IPS DF 6.9 (cell line): ENCODE measurements around the gene FGF22.
A peak's percentile ranks its signal among the peaks of the same experiment; 100 is the strongest.

Experiments
- DNase-seq: peaks from one replicate; pipeline ENCODE4 v3.0.0-alpha.2; 2013; ENCODE audit warnings: low read depth, low spot score
- H3K27ac ChIP-seq: one replicate; pipeline ENCODE4 v1.5.1; 2013; ENCODE audit warnings: low read length, control low read depth
- H3K27me3 ChIP-seq: 2 replicates; pipeline ENCODE4 v1.6.1; 2013; ENCODE audit warnings: mild to moderate bottlenecking, low read length; ENCODE audit not compliant: control insufficient read depth, insufficient read depth
- H3K36me3 ChIP-seq: 2 replicates; pipeline ENCODE4 v1.6.1; 2013; ENCODE audit warnings: low read length; ENCODE audit not compliant: control insufficient read depth, insufficient read depth
- H3K4me1 ChIP-seq: 2 replicates; pipeline ENCODE4 v1.6.1; 2013; ENCODE audit warnings: low read length; ENCODE audit not compliant: control insufficient read depth, insufficient read depth
- H3K4me3 ChIP-seq: 2 replicates; pipeline ENCODE4 v1.5.1; 2013; ENCODE audit warnings: mild to moderate bottlenecking, low read length
- H3K9me3 ChIP-seq: 2 replicates; pipeline ENCODE4 v1.6.1; 2013; ENCODE audit warnings: low read length, inconsistent platforms; ENCODE audit not compliant: control insufficient read depth, insufficient read depth
- WGBS: extraction: QIAGEN DNeasy Blood & Tissue Kit; methylation state at CpG from one replicate; pipeline ENCODE4 v1.1.7; 2013; ENCODE audit warnings: mixed read lengths, missing lambda C conversion rate; ENCODE audit not compliant: insufficient read length, insufficient coverage; 5-methylcytosine and 5-hydroxymethylcytosine counted together

FGF22 gene

DNA sequence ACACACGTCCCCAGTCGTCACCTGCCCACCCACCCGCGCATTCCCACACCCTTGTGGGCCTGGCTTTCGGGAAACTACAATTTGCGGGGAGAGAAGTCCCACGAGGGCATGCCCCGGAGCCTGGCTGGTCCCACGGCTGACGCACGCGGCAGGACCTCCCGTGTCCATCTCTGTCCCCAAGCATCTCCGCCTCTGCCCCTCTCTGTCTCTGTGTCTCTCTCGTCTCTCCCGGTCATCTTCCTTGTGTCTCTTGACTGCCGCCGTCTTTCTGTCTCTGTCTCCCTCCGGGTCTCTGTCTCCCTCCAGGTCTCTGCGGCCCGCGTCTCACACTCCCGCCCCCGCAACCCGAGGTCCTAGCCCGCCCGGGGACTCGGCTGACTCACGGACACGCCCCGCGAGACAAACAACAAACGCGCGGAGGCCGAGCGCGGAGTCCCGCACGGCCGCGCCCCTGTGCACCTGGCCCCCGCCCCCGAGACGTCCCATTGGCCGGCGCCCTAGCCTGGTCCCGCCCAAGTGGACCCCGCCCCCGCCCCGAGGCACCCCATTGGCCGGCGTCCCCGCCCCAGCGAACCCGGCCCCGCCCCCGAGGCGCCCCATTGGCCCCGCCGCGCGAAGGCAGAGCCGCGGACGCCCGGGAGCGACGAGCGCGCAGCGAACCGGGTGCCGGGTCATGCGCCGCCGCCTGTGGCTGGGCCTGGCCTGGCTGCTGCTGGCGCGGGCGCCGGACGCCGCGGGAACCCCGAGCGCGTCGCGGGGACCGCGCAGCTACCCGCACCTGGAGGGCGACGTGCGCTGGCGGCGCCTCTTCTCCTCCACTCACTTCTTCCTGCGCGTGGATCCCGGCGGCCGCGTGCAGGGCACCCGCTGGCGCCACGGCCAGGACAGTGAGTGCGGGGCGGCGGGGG, at the start of gene FGF22:
Gene FGF22 (plus strand): TSS at position 627 of the 908 bp plus-strand sequence. CDS start 47 bp downstream, at position 674.
- peak within 1 kb of the TSS; percentile 49; the same call in 1 of the 2 replicates for H3K4me3 ChIP-seq
- H3K36me3 ChIP-seq: no peaks in the 10 kb centered on the region; the same call in 1 of the 2 replicates
- WGBS: no CpG with 5 or more reads among the region's 109 CpGs
- H3K9me3 ChIP-seq: no peaks in the 10 kb centered on the region
- H3K27me3 ChIP-seq: no peaks in the 10 kb centered on the region
- no peaks in the 10 kb centered on the region; the same call in 1 of the 2 replicates for H3K4me1 ChIP-seq
- H3K27ac ChIP-seq: no peak within 1 kb of the TSS
- DNase-seq: no peak

DNA sequence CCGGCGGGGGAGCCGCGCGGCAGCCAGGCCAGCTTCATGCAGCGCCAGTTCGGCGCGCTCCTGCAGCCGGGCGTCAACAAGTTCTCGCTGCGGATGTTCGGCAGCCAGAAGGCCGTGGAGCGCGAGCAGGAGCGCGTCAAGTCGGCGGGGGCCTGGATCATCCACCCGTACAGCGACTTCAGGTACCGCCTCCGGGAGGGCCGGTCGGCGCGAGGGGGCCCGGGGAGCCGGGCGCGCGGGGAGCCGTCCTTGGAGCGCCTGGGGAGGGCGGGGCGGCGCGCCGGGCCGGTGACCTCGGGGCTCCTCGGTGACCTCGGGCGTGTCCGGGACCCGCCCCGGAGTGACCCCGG, 49.3 kb upstream of the FGF22 start:
- no CpG with 5 or more reads among the region's 50 CpGs for whole genome bisulfite sequencing
- Histone ChIP-seq H3K9me3 (no peaks in the 10 kb centered on the region), H3K27me3 (peaks cover 13% of the 10 kb centered on the region; the same call in 1 of the 2 replicates), H3K4me3 (peak overlapping the region; percentile 29; the same call in 1 of the 2 replicates), H3K27ac (no peak overlapping the region), H3K4me1 (peaks cover 3% of the 10 kb centered on the region; the same call in 1 of the 2 replicates), H3K36me3 (no peaks in the 10 kb centered on the region)
- DNase-seq: no peak

DNA sequence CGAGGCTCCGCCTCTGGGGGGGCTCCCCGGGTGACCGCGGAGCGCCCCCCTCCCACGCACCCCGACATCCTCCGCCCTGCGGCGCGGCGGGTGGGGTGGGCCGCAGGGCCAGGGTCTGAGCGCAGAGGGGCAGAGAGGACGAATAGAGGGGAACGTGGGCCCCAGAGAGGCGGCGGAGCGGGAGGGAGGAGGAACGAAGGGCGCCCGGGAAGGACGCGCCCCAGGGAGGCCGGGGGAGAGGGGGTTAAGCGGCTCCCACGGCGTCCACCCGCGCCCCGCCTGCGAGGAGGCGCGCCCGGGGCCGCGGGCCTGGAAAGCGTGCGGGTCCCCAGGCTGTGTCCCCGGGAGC, 49.0 kb upstream of the FGF22 start:
- no peak overlapping the region for H3K4me3 ChIP-seq
- peaks cover 13% of the 10 kb centered on the region; the same call in 1 of the 2 replicates for H3K27me3 ChIP-seq
- no peak overlapping the region for H3K27ac ChIP-seq
- H3K9me3 ChIP-seq: no peaks in the 10 kb centered on the region
- DNase-seq: no peak
- peaks cover 3% of the 10 kb centered on the region; the same call in 1 of the 2 replicates for H3K4me1 ChIP-seq
- no peaks in the 10 kb centered on the region for H3K36me3 ChIP-seq
- WGBS: no CpG with 5 or more reads among the region's 41 CpGs

DNA sequence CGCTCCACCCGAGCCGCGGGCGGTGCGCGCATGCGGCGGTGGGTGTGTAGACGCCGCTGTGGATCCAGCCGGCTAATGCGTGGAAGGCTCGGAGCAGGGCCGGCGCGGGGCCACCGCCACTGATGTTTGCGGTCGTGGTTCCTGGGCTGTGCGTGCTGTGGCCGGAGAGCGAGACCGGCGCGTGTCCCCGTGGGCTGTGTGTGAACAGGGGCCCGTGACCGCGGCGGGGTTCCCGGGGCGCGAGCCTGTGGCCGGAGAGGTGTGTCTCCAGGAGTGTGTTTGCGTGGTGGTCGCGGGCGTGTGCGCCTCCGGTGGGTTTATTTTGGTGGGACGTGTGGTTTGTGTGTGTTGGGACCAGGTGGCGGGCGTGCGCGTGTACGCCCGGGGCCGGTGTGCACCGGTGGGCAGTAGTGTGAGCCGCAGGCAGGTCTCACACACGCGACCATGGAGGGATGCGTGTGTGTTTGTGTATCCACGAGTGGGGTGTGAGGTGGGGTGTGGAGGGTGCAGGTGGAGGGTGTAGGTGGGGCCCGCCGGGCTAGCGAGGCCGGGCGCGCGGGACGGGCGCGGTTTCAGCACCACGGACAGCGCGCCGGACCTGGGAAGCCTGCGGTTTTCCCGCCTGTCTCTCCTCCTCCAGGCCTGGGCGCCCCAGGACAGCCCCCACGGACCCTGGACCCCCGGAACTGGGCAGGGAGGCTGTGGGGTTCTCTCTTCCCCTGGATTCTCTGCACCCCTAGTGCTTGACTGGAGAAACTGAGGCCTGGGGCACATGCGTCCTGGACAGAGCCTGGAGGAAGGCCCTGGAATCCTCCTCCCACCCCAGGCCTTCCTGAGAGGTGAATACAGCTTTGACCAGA, 48.4 kb upstream of the FGF22 start:
- H3K27me3 ChIP-seq: peaks cover 13% of the 10 kb centered on the region; the same call in 1 of the 2 replicates
- H3K4me1 ChIP-seq: peaks cover 3% of the 10 kb centered on the region; the same call in 1 of the 2 replicates
- WGBS: no CpG with 5 or more reads among the region's 75 CpGs
- no peak overlapping the region for H3K4me3 ChIP-seq
- DNase-seq: no peak
- H3K27ac ChIP-seq: no peak overlapping the region
- H3K36me3 ChIP-seq: no peaks in the 10 kb centered on the region
- H3K9me3 ChIP-seq: no peaks in the 10 kb centered on the region

DNA sequence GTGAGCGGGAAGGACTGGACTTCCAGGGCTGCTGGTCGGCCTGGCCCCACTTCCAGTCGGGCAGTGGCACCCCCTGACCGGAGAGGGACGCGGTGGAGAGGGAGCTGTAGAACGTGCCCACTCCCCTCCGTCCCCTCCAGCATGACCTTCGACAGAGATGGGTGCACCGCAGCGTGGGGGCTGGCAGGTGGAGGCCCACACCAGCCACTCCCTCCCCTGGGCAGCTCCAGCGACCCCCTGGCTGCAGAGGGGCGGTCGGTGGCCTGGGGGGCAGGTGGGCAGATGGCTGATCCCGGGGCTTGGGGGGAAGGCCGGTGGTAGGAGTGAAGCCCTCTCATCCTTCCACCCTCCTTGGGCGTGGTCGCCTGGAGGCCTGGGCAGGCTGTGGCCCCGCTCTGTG, 47.6 kb upstream of the FGF22 start:
- H3K9me3 ChIP-seq: no peaks in the 10 kb centered on the region
- no peak overlapping the region for H3K27ac ChIP-seq
- DNase-seq: no peak
- H3K4me3 ChIP-seq: no peak overlapping the region
- peaks cover 3% of the 10 kb centered on the region; the same call in 1 of the 2 replicates for H3K4me1 ChIP-seq
- no peaks in the 10 kb centered on the region for H3K36me3 ChIP-seq
- WGBS: no CpG with 5 or more reads among the region's 19 CpGs
- H3K27me3 ChIP-seq: peaks cover 13% of the 10 kb centered on the region; the same call in 1 of the 2 replicates

DNA sequence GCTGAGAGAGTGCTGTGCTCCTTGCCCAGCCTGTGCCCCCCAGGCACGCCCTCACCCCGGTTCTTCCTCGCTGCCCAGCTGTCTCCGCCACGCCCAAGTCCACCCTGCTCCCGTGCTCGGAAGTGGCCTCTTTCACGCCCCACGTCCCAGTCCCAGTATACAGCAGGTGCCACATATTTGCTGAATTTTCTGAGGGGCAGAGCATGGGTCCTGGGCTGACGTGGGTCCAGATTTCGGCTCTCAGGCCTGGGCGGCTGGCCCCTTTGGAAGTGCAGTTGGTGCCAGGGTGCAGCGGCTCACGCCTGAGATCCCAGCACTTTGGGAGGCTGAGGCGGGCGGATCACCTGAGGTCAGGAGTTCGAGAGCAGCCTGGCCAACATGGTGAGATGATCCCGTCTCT, 46.6 kb upstream of the FGF22 start:
- H3K27me3 ChIP-seq: peaks cover 13% of the 10 kb centered on the region; the same call in 1 of the 2 replicates
- H3K9me3 ChIP-seq: no peaks in the 10 kb centered on the region
- no peak overlapping the region for H3K27ac ChIP-seq
- DNase-seq: no peak
- no peaks in the 10 kb centered on the region for H3K36me3 ChIP-seq
- H3K4me1 ChIP-seq: peaks cover 3% of the 10 kb centered on the region; the same call in 1 of the 2 replicates
- no CpG with 5 or more reads among the region's 18 CpGs for WGBS
- no peak overlapping the region for H3K4me3 ChIP-seq

DNA sequence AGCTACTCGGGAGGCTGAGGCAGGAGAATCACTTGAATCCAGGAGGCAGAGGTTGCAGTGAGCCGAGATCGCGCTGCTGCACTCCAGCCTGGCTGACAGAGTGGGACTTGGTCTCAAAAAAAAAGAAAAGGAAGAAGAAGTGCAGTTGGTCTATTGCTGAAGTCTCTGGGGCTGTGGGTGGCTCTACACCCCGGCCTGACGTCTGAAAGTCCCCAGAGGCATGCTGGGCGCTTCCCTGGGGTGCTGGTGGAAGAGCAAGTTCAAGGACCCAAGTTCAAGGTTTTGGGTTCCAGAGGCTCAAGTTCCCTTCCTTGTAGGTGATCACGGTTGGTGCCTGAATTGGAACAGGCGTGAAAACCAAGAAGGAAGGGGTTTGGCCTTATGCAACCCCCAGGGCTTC, 46.2 kb upstream of the FGF22 start:
- Histone ChIP-seq H3K4me1 (peaks cover 3% of the 10 kb centered on the region; the same call in 1 of the 2 replicates), H3K4me3 (no peak overlapping the region), H3K27me3 (peaks cover 13% of the 10 kb centered on the region; the same call in 1 of the 2 replicates), H3K27ac (no peak overlapping the region), H3K36me3 (no peaks in the 10 kb centered on the region), H3K9me3 (no peaks in the 10 kb centered on the region)
- DNase-seq: no peak
- no CpG with 5 or more reads among the region's 9 CpGs for WGBS

DNA sequence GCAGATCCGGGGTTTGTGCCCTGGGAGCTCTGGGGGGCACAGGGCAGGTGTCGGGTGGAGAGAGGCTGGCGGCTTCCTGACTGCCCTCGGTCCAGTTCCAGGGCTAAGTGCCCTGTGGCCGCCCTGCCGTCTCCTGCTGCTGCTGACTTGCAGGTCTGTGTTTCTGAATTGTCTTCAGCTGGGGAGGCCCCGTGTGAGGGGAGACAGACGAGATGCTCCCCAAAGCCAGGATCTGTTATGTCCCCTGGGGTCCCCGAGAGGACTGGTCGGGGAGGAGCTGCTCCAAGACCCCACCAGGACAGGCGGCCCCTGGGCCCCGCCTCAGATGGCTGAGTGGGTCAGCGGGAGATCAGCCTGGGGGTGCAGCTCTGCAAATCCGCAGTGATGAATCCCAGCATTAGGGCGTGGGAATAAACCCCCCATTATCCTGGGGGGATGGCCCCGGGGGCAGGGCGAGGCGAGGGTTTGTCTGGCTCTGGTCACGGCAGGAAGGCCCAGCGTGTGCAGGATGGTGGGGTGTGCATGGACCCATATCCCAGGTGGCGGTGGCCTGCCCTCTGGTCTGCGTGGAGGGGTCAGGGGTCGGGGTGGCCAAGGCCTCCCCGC, 45.3 kb upstream of the FGF22 start:
- H3K36me3 ChIP-seq: no peaks in the 10 kb centered on the region
- H3K27ac ChIP-seq: no peak overlapping the region
- H3K4me3 ChIP-seq: no peak overlapping the region
- peaks cover 7% of the 10 kb centered on the region; the same call in 1 of the 2 replicates for H3K27me3 ChIP-seq
- DNase-seq: no peak
- no CpG with 5 or more reads among the region's 24 CpGs for WGBS
- H3K4me1 ChIP-seq: peaks cover 2% of the 10 kb centered on the region; the same call in 1 of the 2 replicates
- no peaks in the 10 kb centered on the region for H3K9me3 ChIP-seq

DNA sequence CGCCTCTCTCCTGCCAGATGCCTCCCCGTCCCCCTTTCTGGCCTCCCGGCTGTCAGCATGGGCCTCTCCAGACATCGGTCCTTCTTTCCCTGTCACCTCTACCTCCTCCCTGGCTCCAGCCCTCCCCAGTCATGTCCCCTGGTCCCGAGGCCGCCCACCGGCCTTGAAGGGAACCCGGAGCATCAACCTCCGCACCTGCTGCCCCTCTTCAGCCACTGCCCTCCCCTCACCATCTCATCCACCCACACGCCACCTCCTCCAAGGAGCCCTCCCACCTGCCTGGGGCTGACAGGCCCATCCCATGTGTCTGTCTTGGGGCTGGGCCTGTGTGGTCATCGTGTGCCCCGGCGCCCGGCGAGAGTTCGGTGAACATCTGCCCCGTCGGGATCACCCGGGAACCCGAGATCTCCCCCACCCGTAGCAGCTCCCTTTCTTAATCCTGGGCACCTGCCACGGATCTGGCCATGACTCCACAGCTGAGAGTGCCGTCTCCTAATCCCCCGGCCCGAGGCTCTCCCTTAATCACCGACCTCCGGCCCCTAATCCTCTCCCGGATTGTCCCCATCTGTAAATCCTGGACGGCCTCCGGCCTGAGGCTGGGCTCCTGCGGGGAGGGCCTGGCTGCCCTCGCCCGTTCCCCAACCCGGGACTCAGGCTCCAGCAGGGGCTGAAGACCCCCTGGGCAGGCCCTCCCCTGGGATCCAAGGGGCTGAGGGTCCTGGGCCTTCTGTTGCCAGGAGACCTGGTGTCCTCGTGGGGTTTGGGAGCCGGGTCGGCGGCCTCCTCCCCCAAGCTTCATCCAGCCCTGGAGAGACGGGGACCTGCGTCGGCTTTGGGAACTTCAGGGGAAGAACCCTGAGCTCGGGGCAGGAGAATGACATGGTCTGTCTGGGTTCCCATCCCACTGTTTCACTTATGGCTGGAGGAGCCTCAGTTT, 44.1 kb upstream of the FGF22 start:
- Histone ChIP-seq H3K27ac (no peak overlapping the region), H3K4me3 (no peak overlapping the region), H3K4me1 (peaks cover 2% of the 10 kb centered on the region; the same call in 1 of the 2 replicates), H3K36me3 (no peaks in the 10 kb centered on the region), H3K9me3 (no peaks in the 10 kb centered on the region), H3K27me3 (peaks cover 7% of the 10 kb centered on the region; the same call in 1 of the 2 replicates)
- no CpG with 5 or more reads among the region's 42 CpGs for WGBS
- DNase-seq: no peak
